Heart left ventricle (tissue), 13 donors: ENCODE results near the gene ADAMTS18.

Experiments used
- POLR2A ChIP-seq, 2 donors: fragments of 450-650 bp; IDR thresholded peaks; one replicate each; pipeline ENCODE4 v1.6.1; 2017; ENCODE audit warnings: antibody characterized with exemption in 2 of 2, mild to moderate bottlenecking in 2 of 2, moderate library complexity in 2 of 2
- TF ChIP-seq, protein P1 (sequence below), 12 donors: fragments of 200-600 bp; sonication (generic) in 4 of 12; IDR thresholded peaks; one replicate each; pipeline versions ENCODE4 v1.5.0 to v1.8.0; 2018 to 2022; ENCODE audit warnings: antibody characterized with exemption in 12 of 12, mild to moderate bottlenecking in 5 of 12
- donor health status: ischemic (EF 13 %, LVEDD 7.1; RV severe dilation, severe dysfunction).
- donor health status: DM: no; HTN: yes; CAD: no.
- donor health status: DM: no; HTN: no; CAD: no.
- donor health status: ischemic (EF 25% LVEDD 6.9; RV normal size, moderate dysfunction).
- donor health status: ischemic (EF 25% LVEDD 5.7; RV mildly dilated, moderate dysfunction).
- donor health status: ischemic (EF 35%, LVEDD 5.7; RV mildly dilated, moderate dysfunction).
- donor health status: nonischemic (EF 11% LVEDD 7.7; RV severe dilation, severe dysfunction).
- donor health status: DM: yes; HTN: yes; CAD: no.
- donor health status: PGD.
- donor health status: ischemic (EF 29% LVEDD 5.4; RV normal size, mild dysfunction).
- donor health status: nonischemic (EF 23%, LVEDD 6.1; RV moderate dilation, normal function).

DNA sequence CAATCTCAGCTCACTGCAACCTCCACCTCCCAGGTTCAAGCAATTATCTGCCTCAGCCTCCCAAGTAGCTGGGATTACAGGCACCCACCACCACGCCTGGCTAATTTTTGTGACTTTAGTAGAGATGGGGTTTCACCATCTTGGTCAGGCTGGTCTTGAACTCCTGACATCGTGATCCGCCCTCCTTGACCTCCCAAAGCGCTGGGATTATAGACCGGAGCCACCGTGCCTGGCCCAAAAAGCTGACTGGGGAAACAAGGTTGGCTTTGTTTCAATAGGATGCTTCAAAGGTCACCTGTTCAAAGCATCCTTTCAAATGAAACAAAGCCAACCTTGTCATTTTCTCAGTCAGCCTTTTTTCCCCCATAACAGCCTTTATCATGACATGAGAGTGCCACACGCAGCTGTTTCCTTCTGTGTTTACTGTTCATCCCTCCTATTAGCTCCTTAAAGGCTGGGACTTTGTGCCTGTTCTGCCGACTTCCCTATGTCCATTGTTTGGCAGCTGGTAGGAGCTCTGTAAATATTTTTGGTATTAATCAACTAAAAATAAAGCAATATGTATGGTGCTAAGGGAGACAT is 51.1 kb downstream of the ADAMTS18 start:
- TF ChIP-seq, protein P1, sequence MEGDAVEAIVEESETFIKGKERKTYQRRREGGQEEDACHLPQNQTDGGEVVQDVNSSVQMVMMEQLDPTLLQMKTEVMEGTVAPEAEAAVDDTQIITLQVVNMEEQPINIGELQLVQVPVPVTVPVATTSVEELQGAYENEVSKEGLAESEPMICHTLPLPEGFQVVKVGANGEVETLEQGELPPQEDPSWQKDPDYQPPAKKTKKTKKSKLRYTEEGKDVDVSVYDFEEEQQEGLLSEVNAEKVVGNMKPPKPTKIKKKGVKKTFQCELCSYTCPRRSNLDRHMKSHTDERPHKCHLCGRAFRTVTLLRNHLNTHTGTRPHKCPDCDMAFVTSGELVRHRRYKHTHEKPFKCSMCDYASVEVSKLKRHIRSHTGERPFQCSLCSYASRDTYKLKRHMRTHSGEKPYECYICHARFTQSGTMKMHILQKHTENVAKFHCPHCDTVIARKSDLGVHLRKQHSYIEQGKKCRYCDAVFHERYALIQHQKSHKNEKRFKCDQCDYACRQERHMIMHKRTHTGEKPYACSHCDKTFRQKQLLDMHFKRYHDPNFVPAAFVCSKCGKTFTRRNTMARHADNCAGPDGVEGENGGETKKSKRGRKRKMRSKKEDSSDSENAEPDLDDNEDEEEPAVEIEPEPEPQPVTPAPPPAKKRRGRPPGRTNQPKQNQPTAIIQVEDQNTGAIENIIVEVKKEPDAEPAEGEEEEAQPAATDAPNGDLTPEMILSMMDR (IDR thresholded peaks at IDR 0.05), result no peak
- TF ChIP-seq POLR2A (IDR thresholded peaks at IDR 0.05), result no peak
